T-helper 17 cell (primary cell): Measurements from ENCODE around the gene KAZN. TPM values are rescaled to one million over a fixed set of nuclear protein-coding genes. Genes with fewer than 3 reads are reported as not detected.
"Not testable (repeated sequence)": the region's sequence is repeated elsewhere in the genome, so short reads cannot be mapped to it uniquely, and the experiment has no call there.

ENCODE experiments used
- ATAC-seq: fragments of 150-1000 bp; cut with Tn5 transposase; 2 replicates; pipeline ENCODE4 v1.10.0; 2021; ENCODE audit warnings: mild to moderate bottlenecking, moderate library complexity
- DNase-seq, 3 donors: peaks; one replicate each; pipeline versions ENCODE4 v3.0.0 to v3.0.0-alpha.2; 2020 to 2021
- H3K9me3 ChIP-seq: one replicate; pipeline ENCODE4 v1.7.0; 2013; ENCODE audit warnings: low read length, mild to moderate bottlenecking; ENCODE audit not compliant: control insufficient read depth, poor library complexity, severe bottlenecking
- H3K27ac Mint-ChIP-seq: one replicate; pipeline ENCODE4 v1.8.0; 2022; ENCODE audit warnings: mild to moderate bottlenecking, moderate library complexity, mixed read lengths
- H3K27me3 Mint-ChIP-seq: one replicate; pipeline ENCODE4 v1.8.0; 2022; ENCODE audit warnings: mixed read lengths
- H3K36me3 Mint-ChIP-seq: one replicate; pipeline ENCODE4 v1.8.0; 2022; ENCODE audit warnings: low read depth, mixed read lengths
- H3K4me1 Mint-ChIP-seq: one replicate; pipeline ENCODE4 v1.8.0; 2022; ENCODE audit warnings: mild to moderate bottlenecking, mixed read lengths
- H3K4me3 Mint-ChIP-seq: one replicate; pipeline ENCODE4 v1.8.0; 2022; ENCODE audit warnings: mild to moderate bottlenecking, moderate library complexity, mixed read lengths
- total RNA-seq, 4 donors: library from RNA in 2 of 4; stranded (reverse) in 2 of 4; gene quantifications; one replicate each; pipeline ENCODE4 v1.2.3 and lab custom pipeline; 2022 to 2026

Gene KAZN
- total RNA-seq, 2 donors from 2014 or later, result 0.10 to 0.62 TPM

- Mint-ChIP-seq H3K27ac (no peak overlapping the region), H3K4me1 (peaks cover 4% of the 10 kb centered on the region), H3K36me3 (no peaks in the 10 kb centered on the region), H3K27me3 (peaks cover 26% of the 10 kb centered on the region), H3K4me3 (no peak overlapping the region)
- DNase-seq, result no peak
- no peak for ATAC-seq
- no peaks in the 10 kb centered on the region for H3K9me3 ChIP-seq
These were observed 430.1 kb downstream of the KAZN start for GRCh38 chr1:15028616-15029015.

- H3K36me3 Mint-ChIP-seq, result no peaks in the 10 kb centered on the region
- peaks cover 26% of the 10 kb centered on the region for H3K27me3 Mint-ChIP-seq
- no peak for ATAC-seq
- H3K9me3 ChIP-seq, result no peaks in the 10 kb centered on the region
- H3K27ac Mint-ChIP-seq, result no peak overlapping the region
- no peak for DNase-seq
- peaks cover 8% of the 10 kb centered on the region for H3K4me1 Mint-ChIP-seq
- H3K4me3 Mint-ChIP-seq, result no peak overlapping the region
These were observed 430.6 kb downstream of the KAZN start for GRCh38 chr1:15029036-15029435.

- H3K36me3 Mint-ChIP-seq, result no peaks in the 10 kb centered on the region
- H3K4me3 Mint-ChIP-seq, result no peak overlapping the region
- DNase-seq (no peak), ATAC-seq (no peak)
- H3K27ac Mint-ChIP-seq, result no peak overlapping the region
- H3K4me1 Mint-ChIP-seq, result peaks cover 7% of the 10 kb centered on the region
- peaks cover 28% of the 10 kb centered on the region for H3K27me3 Mint-ChIP-seq
- H3K9me3 ChIP-seq, result no peaks in the 10 kb centered on the region
These were observed 431.3 kb downstream of the KAZN start for GRCh38 chr1:15029786-15030185.

- Mint-ChIP-seq H3K4me3 (no peak overlapping the region), H3K36me3 (no peaks in the 10 kb centered on the region), H3K4me1 (peaks cover 7% of the 10 kb centered on the region), H3K27ac (no peak overlapping the region), H3K27me3 (peaks cover 28% of the 10 kb centered on the region)
- ATAC-seq, result no peak
- H3K9me3 ChIP-seq, result no peaks in the 10 kb centered on the region
- no peak for DNase-seq
These were observed 432.9 kb downstream of the KAZN start for GRCh38 chr1:15031251-15031933.

- ATAC-seq, result no peak
- no peak for DNase-seq
- no peak overlapping the region for H3K4me3 Mint-ChIP-seq
- H3K9me3 ChIP-seq, result no peaks in the 10 kb centered on the region
- H3K36me3 Mint-ChIP-seq, result no peaks in the 10 kb centered on the region
- H3K27me3 Mint-ChIP-seq, result peaks cover 28% of the 10 kb centered on the region
- peaks cover 7% of the 10 kb centered on the region for H3K4me1 Mint-ChIP-seq
- H3K27ac Mint-ChIP-seq, result no peak overlapping the region
These were observed 434.8 kb downstream of the KAZN start for GRCh38 chr1:15033264-15033663.

GRCh38 chr1:15034656-15035055 lies 436.2 kb downstream of the KAZN start:
- no peak for ATAC-seq

GRCh38 chr1:15035236-15035635 lies 436.8 kb downstream of the KAZN start:
- H3K27ac Mint-ChIP-seq, result no peak overlapping the region
- no peaks in the 10 kb centered on the region for H3K36me3 Mint-ChIP-seq
- ATAC-seq (no peak), DNase-seq (no peak)
- H3K9me3 ChIP-seq, result no peaks in the 10 kb centered on the region
- peaks cover 7% of the 10 kb centered on the region for H3K4me1 Mint-ChIP-seq
- peaks cover 16% of the 10 kb centered on the region for H3K27me3 Mint-ChIP-seq
- H3K4me3 Mint-ChIP-seq, result no peak overlapping the region

More at GRCh38 chr1:15034656-15035055, 436.2 kb downstream of the KAZN start:
- H3K9me3 ChIP-seq, result no peaks in the 10 kb centered on the region
- Mint-ChIP-seq H3K27ac (no peak overlapping the region), H3K27me3 (peaks cover 16% of the 10 kb centered on the region), H3K36me3 (no peaks in the 10 kb centered on the region), H3K4me3 (no peak overlapping the region), H3K4me1 (peaks cover 7% of the 10 kb centered on the region)
- no peak for DNase-seq

GRCh38 chr1:15036101-15036500 lies 437.6 kb downstream of the KAZN start:
- H3K36me3 Mint-ChIP-seq, result no peaks in the 10 kb centered on the region
- DNase-seq, result no peak
- H3K27me3 Mint-ChIP-seq, result peaks cover 13% of the 10 kb centered on the region
- peaks cover 7% of the 10 kb centered on the region for H3K4me1 Mint-ChIP-seq
- no peaks in the 10 kb centered on the region for H3K9me3 ChIP-seq
- no peak for ATAC-seq
- H3K4me3 Mint-ChIP-seq, result no peak overlapping the region
- no peak overlapping the region for H3K27ac Mint-ChIP-seq

- H3K4me1 Mint-ChIP-seq, result peaks cover 7% of the 10 kb centered on the region
- no peak for DNase-seq
- no peak overlapping the region for H3K27ac Mint-ChIP-seq
- H3K36me3 Mint-ChIP-seq, result no peaks in the 10 kb centered on the region
- peak; percentile 48 for ATAC-seq
- peaks cover 10% of the 10 kb centered on the region for H3K27me3 Mint-ChIP-seq
- H3K9me3 ChIP-seq, result no peaks in the 10 kb centered on the region
- H3K4me3 Mint-ChIP-seq, result no peak overlapping the region
These were observed 439.9 kb downstream of the KAZN start for GRCh38 chr1:15038232-15039016.

GRCh38 chr1:15039017-15039648 lies 440.6 kb downstream of the KAZN start:
- no peak overlapping the region for H3K27ac Mint-ChIP-seq
- H3K9me3 ChIP-seq, result no peaks in the 10 kb centered on the region
- ATAC-seq (no peak), DNase-seq (no peak)
- H3K4me1 Mint-ChIP-seq, result peaks cover under 1% of the 10 kb centered on the region
- H3K36me3 Mint-ChIP-seq, result no peaks in the 10 kb centered on the region
- H3K27me3 Mint-ChIP-seq, result peaks cover 3% of the 10 kb centered on the region
- H3K4me3 Mint-ChIP-seq, result no peak overlapping the region

- no peaks in the 10 kb centered on the region for H3K9me3 ChIP-seq
- peaks cover under 1% of the 10 kb centered on the region for H3K27me3 Mint-ChIP-seq
- H3K36me3 Mint-ChIP-seq, result no peaks in the 10 kb centered on the region
- ATAC-seq, result no peak
- no peak overlapping the region for H3K4me3 Mint-ChIP-seq
- no peaks in the 10 kb centered on the region for H3K4me1 Mint-ChIP-seq
- H3K27ac Mint-ChIP-seq, result no peak overlapping the region
- no peak for DNase-seq
These were observed 441.4 kb downstream of the KAZN start for GRCh38 chr1:15039901-15040300.

- not testable (repeated sequence) for H3K4me1 Mint-ChIP-seq, H3K36me3 Mint-ChIP-seq, DNase-seq, H3K4me3 Mint-ChIP-seq, H3K27ac Mint-ChIP-seq, H3K9me3 ChIP-seq, H3K27me3 Mint-ChIP-seq, ATAC-seq
These were observed 442.2 kb downstream of the KAZN start for GRCh38 chr1:15040685-15041084.

GRCh38 chr1:15042866-15043265 lies 444.4 kb downstream of the KAZN start:
- Mint-ChIP-seq H3K36me3 (no peaks in the 10 kb centered on the region), H3K27me3 (peaks cover 5% of the 10 kb centered on the region), H3K4me1 (no peaks in the 10 kb centered on the region), H3K27ac (no peak overlapping the region), H3K4me3 (no peak overlapping the region)
- no peaks in the 10 kb centered on the region for H3K9me3 ChIP-seq
- DNase-seq, result no peak
- ATAC-seq, result no peak
